Thyroid gland (tissue), 4 donors: ENCODE measurements around the gene SMURF1. TPM values are rescaled to one million over a fixed set of nuclear protein-coding genes. Genes with fewer than 3 reads are reported as not detected.

Source experiments
- DNase-seq, 2 donors: peaks; one replicate each; pipeline ENCODE4 v3.0.0-alpha.2; 2019
- H3K27ac ChIP-seq, 3 donors: fragments of 200-600 bp; sonication (generic); 1 replicate in 2 of 3; 2 replicates in 1 of 3; pipeline ENCODE4 v1.5.1; 2016 to 2019; ENCODE audit warnings: mild to moderate bottlenecking in 1 of 3, moderate library complexity in 1 of 3
- H3K27me3 ChIP-seq: fragments of 200-600 bp; sonication (generic); one replicate; pipeline ENCODE4 v1.5.1; 2019
- H3K36me3 ChIP-seq, 2 donors: fragments of 200-600 bp; sonication (generic); one replicate each; pipeline ENCODE4 v1.5.1; 2016 to 2019
- H3K4me1 ChIP-seq, 2 donors: fragments of 200-600 bp; sonication (generic); one replicate each; pipeline ENCODE4 v1.5.1; 2017 to 2019
- H3K4me3 ChIP-seq, 3 donors: fragments of 200-600 bp; sonication (generic); replicated peaks in 1 of 3; 1 replicate in 2 of 3; 2 replicates in 1 of 3; pipeline ENCODE4 v1.5.1; 2016; ENCODE audit warnings: mild to moderate bottlenecking in 1 of 3
- H3K9me3 ChIP-seq: fragments of 200-600 bp; sonication (generic); one replicate; pipeline ENCODE4 v1.5.1; 2017
- POLR2A ChIP-seq, 2 donors: fragments of 450-650 bp; IDR thresholded peaks; one replicate each; pipeline ENCODE4 v1.6.1; 2017; ENCODE audit warnings: antibody characterized with exemption in 2 of 2, mild to moderate bottlenecking in 2 of 2, moderate library complexity in 1 of 2
- WGBS, 2 donors: methylation state at CpG; one replicate each; pipeline ENCODE4 v1.1.5; 2017; 5-methylcytosine and 5-hydroxymethylcytosine counted together
- intact Hi-C: fragments of 100-400 bp; cut with DNase I; formaldehyde crosslinking; loops from one replicate; pipeline ENCODE4 v1.15.1; 2023
- total RNA-seq, 4 donors: library from RNA; depleted of rRNA; stranded (reverse); fragments of >200 nt; gene quantifications; one replicate each; pipeline ENCODE4 v1.2.3, GENCODE V29; 2016
- TF ChIP-seq, protein P1 (sequence below), 6 experiments: fragments of 200-600 bp in 3 of 6; fragments of 450-650 bp in 3 of 6; sonication (generic) in 3 of 6; IDR thresholded peaks; one replicate each; pipeline ENCODE4 v1.5.1; 2016 to 2019; ENCODE audit warnings: antibody characterized with exemption in 6 of 6, mild to moderate bottlenecking in 2 of 6, inconsistent platforms in 1 of 6, moderate library complexity in 1 of 6

Gene SMURF1
- total RNA-seq, 4 donors from 2014 or later = 13.9 to 20.6 (median 16.7) TPM

DNA sequence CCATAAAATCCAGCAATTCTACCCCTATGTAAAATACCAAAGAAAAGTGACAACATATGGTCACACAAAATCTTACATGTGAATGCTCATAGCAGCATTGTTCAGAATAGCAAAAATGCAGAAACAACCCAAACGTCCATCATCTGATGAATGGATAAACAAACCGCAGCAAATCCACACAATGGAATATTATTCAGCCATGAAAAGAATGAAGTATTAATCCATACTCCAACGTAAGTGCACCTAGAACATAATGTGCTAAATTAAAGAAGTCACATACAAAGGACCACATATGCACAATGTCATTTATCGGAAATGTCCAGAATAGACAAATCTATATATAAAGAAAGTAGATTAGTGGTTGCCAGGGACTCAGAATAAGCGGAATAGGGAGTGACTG, 57.4 kb downstream of the SMURF1 start:
- Histone ChIP-seq H3K36me3 (no peaks in the 10 kb centered on the region), H3K27ac (no peak overlapping the region), H3K27me3 (no peaks in the 10 kb centered on the region), H3K4me3 (no peak overlapping the region), H3K9me3 (no peaks in the 10 kb centered on the region), H3K4me1 (no peaks in the 10 kb centered on the region)
- WGBS, 2 donors = 96% methylated on average over 5 of the region's 5 CpGs
- TF ChIP-seq, protein P1, sequence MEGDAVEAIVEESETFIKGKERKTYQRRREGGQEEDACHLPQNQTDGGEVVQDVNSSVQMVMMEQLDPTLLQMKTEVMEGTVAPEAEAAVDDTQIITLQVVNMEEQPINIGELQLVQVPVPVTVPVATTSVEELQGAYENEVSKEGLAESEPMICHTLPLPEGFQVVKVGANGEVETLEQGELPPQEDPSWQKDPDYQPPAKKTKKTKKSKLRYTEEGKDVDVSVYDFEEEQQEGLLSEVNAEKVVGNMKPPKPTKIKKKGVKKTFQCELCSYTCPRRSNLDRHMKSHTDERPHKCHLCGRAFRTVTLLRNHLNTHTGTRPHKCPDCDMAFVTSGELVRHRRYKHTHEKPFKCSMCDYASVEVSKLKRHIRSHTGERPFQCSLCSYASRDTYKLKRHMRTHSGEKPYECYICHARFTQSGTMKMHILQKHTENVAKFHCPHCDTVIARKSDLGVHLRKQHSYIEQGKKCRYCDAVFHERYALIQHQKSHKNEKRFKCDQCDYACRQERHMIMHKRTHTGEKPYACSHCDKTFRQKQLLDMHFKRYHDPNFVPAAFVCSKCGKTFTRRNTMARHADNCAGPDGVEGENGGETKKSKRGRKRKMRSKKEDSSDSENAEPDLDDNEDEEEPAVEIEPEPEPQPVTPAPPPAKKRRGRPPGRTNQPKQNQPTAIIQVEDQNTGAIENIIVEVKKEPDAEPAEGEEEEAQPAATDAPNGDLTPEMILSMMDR (IDR thresholded peaks at IDR 0.05) = no peak
- no peak for TF ChIP-seq POLR2A (IDR thresholded peaks at IDR 0.05)
- intact Hi-C loops = no loop called here
- DNase-seq = no peak

DNA sequence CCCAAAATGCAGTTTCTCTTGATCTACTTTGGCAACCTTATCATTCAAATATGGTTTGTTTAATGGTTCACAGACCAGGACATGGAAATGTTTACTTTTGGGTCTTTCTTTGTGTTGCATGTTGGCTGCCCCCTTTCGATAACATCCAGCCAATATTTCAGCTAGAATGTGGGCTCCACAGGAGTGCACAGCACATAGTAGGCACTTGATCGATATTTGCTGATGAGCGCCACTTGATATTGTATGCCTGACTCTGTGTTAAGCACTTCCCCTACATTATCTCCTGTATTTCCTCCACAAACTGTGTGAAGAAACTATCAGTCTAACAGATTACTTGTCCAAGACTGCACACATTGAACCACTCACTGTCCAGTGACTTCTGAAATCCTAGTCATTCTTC, 60.2 kb downstream of the SMURF1 start:
- H3K4me1 ChIP-seq = no peaks in the 10 kb centered on the region
- DNase-seq = no peak
- H3K9me3 ChIP-seq = no peaks in the 10 kb centered on the region
- 92 to 97% methylated on average over 3 of the region's 3 CpGs for WGBS, 2 donors
- intact Hi-C loops = no loop called here
- TF ChIP-seq, protein P1 (IDR thresholded peaks at IDR 0.05) = no peak
- TF ChIP-seq POLR2A (IDR thresholded peaks at IDR 0.05) = no peak
- no peak overlapping the region for H3K4me3 ChIP-seq
- no peaks in the 10 kb centered on the region for H3K27me3 ChIP-seq
- no peak overlapping the region for H3K27ac ChIP-seq
- H3K36me3 ChIP-seq = no peaks in the 10 kb centered on the region

DNA sequence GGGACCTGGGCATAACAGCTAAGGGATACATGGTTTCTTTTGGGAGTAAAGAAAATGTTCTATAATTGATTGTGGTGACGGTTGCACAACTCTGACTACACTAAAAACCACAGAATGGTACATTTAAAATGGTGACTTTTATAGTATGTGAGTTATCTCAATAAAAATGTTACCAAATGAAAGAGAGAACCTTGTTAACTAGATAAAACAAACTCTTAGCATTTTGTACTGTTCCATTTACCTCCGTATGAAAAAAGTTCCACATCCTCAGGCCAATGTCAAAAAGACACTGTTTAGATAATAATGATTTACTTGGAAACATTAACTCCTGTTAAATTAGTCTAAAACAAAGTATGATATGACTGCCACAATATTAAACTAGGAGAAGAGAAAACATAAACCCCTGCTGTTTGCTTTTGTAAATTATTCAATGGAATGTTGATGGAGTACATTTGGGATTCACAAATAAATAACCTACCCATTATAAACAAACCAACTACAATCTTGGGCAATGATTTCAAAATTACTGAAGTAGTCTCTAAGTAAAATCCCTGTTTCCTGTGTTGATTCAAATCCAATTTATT, 60.7 kb downstream of the SMURF1 start:
- TF ChIP-seq POLR2A (IDR thresholded peaks at IDR 0.05) = no peak
- TF ChIP-seq, protein P1 (IDR thresholded peaks at IDR 0.05) = no peak
- Histone ChIP-seq H3K36me3 (no peaks in the 10 kb centered on the region), H3K9me3 (no peaks in the 10 kb centered on the region), H3K27me3 (no peaks in the 10 kb centered on the region), H3K4me3 (no peak overlapping the region), H3K27ac (no peak overlapping the region), H3K4me1 (no peaks in the 10 kb centered on the region)
- 81 to 86% methylated on average over 2 of the region's 2 CpGs for WGBS, 2 donors
- intact Hi-C loops = no loop called here
- no peak for DNase-seq

GRCh38 chr7:99080679-99081078, 63.2 kb downstream of the SMURF1 start:
- no peak for DNase-seq
- Histone ChIP-seq H3K27me3 (no peaks in the 10 kb centered on the region), H3K4me3 (no peak overlapping the region), H3K27ac (no peak overlapping the region), H3K36me3 (no peaks in the 10 kb centered on the region), H3K4me1 (no peaks in the 10 kb centered on the region), H3K9me3 (no peaks in the 10 kb centered on the region)
- intact Hi-C loops = no loop called here
- WGBS, 2 donors = 76 to 80% methylated on average over 6 of the region's 6 CpGs
- TF ChIP-seq POLR2A (IDR thresholded peaks at IDR 0.05) = no peak
- TF ChIP-seq, protein P1 (IDR thresholded peaks at IDR 0.05) = no peak

- Histone ChIP-seq H3K27ac (no peak overlapping the region), H3K36me3 (no peaks in the 10 kb centered on the region), H3K4me3 (no peak overlapping the region), H3K9me3 (no peaks in the 10 kb centered on the region), H3K27me3 (no peaks in the 10 kb centered on the region), H3K4me1 (no peaks in the 10 kb centered on the region)
- 82% methylated on average over 9 of the region's 9 CpGs for WGBS, 2 donors
- intact Hi-C loops = no loop called here
- TF ChIP-seq, protein P1 (IDR thresholded peaks at IDR 0.05) = no peak
- no peak for TF ChIP-seq POLR2A (IDR thresholded peaks at IDR 0.05)
- no peak for DNase-seq
These were observed 64.8 kb downstream of the SMURF1 start for GRCh38 chr7:99079104-99079503.
